ENCODE measurements around the gene EFNA2.
A peak's percentile ranks its signal among the peaks of the same experiment; 100 is the strongest.

DNA sequence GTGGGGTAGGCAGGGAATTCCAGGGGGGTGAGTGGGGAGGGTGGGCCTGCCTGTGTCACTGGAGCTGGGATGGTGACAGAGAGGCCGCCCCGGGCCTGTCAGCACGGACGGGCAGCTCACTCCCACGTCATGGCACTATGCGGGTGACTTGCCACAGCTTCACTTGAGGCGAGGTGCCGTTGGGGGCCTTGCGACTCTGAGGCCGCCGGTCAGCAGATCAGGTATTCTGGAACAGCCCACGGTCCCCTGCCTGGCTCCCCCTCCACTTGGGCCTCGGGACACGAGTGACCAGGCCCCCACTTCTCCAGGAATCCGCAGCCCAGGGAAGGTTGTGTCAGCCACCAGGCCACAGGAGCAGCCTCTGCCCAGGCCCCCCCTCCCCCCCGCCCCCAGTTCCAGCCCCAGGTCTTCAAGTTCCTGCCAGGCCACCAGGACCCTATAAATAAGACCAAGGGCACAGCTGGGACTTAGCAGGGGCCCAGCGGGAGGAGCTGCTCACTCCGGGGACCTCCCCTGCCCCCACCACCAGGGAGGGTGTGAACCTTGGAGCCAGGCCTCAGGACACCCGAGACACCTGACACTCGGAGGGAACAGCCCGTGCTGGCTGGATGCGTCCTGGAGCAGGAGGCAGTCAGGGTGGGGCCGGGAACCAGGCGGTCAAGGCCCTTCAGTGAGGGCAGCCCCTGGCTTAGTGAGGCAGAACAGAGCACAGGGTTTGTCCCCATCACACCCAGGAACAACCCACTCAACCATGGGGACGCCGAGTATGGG is 40.0 kb upstream of the EFNA2 start:
- no peak for TF ChIP-seq EP300 (IDR thresholded peaks at IDR 0.05)
- TF ChIP-seq POLR2A (IDR thresholded peaks at IDR 0.05) = peak; percentile 49
